GM19239 (cell line): ENCODE results near the gene TWF2.

Experiments
- DNase-seq: peaks from one replicate; pipeline ENCODE4 v3.0.0; 2011; ENCODE audit warnings: low spot score; ENCODE audit not compliant: insufficient read length
- FAIRE-seq: peaks from 2 replicates; lab custom pipeline; 2011; peaks lifted over from hg19 to GRCh38; lab: Jason Lieb, UNC

TWF2 gene

DNA sequence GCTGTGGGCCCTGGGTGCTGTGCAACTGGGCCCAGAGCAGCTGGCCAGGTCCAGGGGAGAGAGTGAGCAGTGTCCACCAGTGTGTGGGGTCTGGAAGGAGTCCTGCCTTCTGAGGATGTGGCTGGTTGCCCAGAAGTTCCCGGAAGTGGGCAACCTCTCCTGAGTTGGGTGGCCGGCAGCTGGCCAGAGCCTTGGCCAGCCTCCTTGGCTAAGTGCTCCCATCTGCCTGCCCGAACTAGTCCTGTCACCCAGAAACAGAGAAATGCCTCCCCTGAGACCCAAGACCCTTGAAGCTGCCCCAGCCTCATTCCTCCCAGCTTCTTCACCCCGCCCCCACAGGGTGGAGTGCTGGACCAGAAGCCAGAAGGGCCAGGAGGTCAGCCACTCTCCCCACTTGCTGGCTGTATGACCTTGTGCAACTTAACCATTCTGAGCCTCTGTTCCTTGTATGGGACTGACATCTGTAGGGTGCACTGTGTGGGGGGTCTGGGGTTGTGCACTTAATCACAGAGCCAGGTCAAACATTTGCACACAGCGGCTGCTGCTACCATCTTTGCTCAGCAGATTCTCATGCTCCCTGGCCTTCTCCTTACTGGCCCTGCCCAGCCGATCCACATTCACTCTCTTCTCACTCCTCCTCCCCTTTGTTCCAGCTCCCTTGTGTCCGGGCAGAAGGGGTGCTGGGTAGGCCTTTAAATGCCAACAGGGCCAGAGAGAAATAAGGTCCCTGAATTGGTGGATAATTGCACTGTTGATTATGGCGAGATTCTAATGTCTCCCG lies 48.5 kb downstream of the TWF2 start:
- FAIRE-seq (no peak), DNase-seq (no peak)

GRCh38 chr3:52188556-52188955 lies 50.4 kb downstream of the TWF2 start:
- DNase-seq = no peak
- no peak for FAIRE-seq

DNA sequence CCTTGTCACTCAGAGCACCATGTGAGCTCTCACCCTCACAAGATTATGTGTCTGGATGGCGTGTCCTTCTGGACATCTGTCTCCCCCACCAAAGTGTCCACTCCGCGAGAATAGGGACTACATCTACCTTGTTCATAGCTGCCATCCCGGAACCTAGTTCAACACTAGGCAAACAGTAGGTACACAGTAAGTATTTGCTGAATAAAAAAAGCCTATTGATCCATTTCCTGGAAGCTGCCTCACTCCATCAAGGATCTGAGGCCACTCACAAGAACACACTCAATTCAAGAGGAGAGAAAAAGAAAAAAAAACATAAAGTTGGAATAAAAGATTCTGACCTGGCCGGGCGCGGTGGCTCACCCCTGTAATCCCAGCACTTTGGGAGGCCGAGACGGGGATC lies 52.2 kb downstream of the TWF2 start:
- FAIRE-seq (no peak), DNase-seq (no peak)

GRCh38 chr3:52185837-52186236 lies 53.1 kb downstream of the TWF2 start:
- FAIRE-seq (no peak), DNase-seq (no peak)

DNA sequence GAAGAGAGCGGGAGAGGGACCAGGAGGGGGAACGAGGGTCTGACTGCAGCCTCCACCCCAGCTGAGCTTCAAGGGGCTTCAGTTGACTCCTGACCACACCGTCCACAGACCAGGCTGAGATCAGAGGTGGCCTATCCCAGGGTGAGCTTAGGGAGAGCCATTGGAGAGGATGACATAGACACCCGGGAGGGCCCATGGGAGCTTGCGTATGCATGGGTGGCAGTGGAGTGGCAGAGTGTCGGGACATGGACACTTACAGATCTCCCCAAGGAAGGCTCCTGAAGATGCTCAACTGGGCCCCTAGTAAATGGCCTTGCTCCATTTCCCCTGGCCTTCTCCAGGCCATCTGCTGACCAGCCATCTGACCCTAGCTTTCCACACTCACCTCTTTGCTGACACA lies 53.6 kb downstream of the TWF2 start:
- DNase-seq = no peak
- no peak for FAIRE-seq

DNA sequence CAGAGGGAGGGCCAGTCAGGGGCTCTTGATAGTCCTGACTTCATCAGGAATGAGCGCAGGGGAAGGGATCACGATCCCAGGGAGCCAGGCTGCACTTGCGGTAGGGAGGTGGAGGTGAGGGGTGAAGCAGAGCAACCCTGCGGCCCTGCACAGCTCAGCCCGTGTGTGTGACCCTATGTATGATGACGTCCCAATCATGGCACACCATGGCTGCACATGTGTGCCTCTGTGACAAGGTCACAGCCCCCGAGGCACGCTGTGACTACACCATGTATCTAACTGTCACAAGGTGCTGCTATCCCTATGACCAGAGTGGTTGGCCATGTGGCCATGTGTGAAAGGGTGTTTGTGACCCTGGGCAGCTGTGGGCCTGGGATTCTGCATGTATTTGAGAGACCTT lies 54.3 kb downstream of the TWF2 start:
- no peak for DNase-seq
- FAIRE-seq = no peak

- no peak for DNase-seq
- FAIRE-seq = no peak
These were observed 55.0 kb downstream of the TWF2 start for GRCh38 chr3:52183786-52184445.

DNA sequence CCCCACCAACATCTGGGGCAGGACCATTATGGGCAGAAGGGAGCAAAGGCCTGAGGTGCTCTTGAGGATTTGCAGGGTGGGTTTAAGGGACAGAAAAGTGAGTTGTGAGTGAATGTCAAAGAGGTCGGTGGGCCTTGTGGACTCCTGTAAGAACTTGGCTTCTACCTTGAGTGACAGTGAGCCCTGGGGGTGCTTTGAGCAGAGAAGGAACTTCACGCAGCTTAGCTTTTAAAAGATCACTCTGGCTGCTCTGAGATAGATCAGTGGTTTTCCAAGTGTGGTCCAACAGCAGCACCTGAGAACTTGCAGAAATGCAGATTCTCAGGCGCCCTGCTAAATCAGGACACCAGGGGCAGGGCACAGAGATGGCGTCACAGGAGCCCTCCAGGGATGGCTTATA lies 56.3 kb downstream of the TWF2 start:
- no peak for FAIRE-seq
- no peak for DNase-seq

- no peak for FAIRE-seq
These were observed 56.8 kb downstream of the TWF2 start for GRCh38 chr3:52182196-52182595.

DNA sequence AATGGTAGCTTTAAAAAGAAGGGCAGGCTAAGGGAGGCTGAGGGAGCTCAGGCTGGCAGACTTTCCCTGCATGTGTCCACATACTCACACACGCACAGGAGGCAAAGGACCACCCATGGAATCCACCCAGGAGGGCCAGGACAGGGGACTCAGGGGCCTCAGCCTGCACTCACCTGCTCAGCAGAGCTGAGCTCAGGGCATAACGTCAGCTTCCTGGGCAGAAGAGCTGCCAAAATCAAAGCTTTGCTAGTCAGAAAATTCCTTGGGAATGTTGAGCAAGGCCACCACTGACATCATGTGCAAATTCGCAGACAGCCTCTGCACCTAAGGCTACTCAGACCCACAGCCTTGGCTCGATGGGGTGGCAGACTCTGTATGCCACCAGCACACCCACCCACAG lies 57.4 kb downstream of the TWF2 start:
- DNase-seq = no peak
- no peak for FAIRE-seq

More at GRCh38 chr3:52182196-52182595, 56.8 kb downstream of the TWF2 start:
- DNase-seq = no peak
